22Rv1 (cell line): ENCODE measurements around the gene TMEM94.

ENCODE experiments used
- ZFX ChIP-seq: fragments of 450-650 bp; IDR thresholded peaks from 2 replicates; pipeline ENCODE4 v1.6.1; 2017; ENCODE audit warnings: antibody characterized with exemption, borderline replicate concordance
- TF ChIP-seq, protein P1 (sequence below): fragments of 450-650 bp; IDR thresholded peaks from 2 replicates; pipeline ENCODE4 v1.5.1; 2017; ENCODE audit warnings: mild to moderate bottlenecking

DNA sequence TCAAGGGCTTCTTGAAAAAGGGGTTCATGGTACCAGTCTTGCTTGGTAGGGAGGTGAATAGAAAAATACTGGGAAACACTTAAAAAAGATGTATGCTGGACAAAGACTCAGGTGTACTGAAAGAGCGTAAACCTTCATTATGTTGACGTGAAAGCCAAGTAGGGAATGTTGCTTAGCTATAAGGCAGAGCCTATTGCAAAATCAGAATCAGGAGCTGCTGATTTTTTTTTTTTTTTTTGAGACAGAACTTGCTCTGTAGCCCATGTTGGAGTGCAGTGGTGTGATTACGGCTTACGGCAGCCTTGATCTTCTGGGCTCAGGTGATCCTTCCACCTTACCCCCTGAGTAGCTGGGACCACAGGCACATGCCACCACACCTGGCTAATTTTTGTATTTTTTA, 3.9 kb downstream of the TMEM94 start:
- TF ChIP-seq, protein P1, sequence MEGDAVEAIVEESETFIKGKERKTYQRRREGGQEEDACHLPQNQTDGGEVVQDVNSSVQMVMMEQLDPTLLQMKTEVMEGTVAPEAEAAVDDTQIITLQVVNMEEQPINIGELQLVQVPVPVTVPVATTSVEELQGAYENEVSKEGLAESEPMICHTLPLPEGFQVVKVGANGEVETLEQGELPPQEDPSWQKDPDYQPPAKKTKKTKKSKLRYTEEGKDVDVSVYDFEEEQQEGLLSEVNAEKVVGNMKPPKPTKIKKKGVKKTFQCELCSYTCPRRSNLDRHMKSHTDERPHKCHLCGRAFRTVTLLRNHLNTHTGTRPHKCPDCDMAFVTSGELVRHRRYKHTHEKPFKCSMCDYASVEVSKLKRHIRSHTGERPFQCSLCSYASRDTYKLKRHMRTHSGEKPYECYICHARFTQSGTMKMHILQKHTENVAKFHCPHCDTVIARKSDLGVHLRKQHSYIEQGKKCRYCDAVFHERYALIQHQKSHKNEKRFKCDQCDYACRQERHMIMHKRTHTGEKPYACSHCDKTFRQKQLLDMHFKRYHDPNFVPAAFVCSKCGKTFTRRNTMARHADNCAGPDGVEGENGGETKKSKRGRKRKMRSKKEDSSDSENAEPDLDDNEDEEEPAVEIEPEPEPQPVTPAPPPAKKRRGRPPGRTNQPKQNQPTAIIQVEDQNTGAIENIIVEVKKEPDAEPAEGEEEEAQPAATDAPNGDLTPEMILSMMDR, result no peak
- no peak for TF ChIP-seq ZFX
